ENCODE measurements around the gene HNRNPA2B1. TPM values are rescaled to one million over a fixed set of nuclear protein-coding genes. Genes with fewer than 3 reads are reported as not detected.
A peak's percentile ranks its signal among the peaks of the same experiment; 100 is the strongest.

Gene HNRNPA2B1
- total and polyA plus RNA-seq, 8 donors = 338 to 1,529 (median 1,312) TPM

GRCh38 chr7:26160896-26161295 lies 39.6 kb downstream of the HNRNPA2B1 start:
- intact Hi-C loops (cut with DNase I) = no loop called here
- TF ChIP-seq CTCF (IDR thresholded peaks at IDR 0.05) = no peak
- DNase-seq (no peak), ATAC-seq (no peak)
- Histone ChIP-seq H3K27me3 (no peaks in the 10 kb centered on the region), H3K9me3 (peaks cover 0 to 5% of the 10 kb centered on the region in 2 donors), H3K36me3 (no peaks in the 10 kb centered on the region), H3K4me1 (peaks cover 2 to 14% of the 10 kb centered on the region in 2 donors), H3K4me3 (no peak overlapping the region), H3K27ac (no peak overlapping the region)

- no peak overlapping the region for H3K27ac ChIP-seq
- TF ChIP-seq CTCF (IDR thresholded peaks at IDR 0.05) = no peak
- peaks cover 9 to 30% of the 10 kb centered on the region in 2 donors for H3K4me1 ChIP-seq
- no peaks in the 10 kb centered on the region for H3K27me3 ChIP-seq
- H3K4me3 ChIP-seq = no peak overlapping the region
- DNase-seq = no peak
- intact Hi-C loops (cut with DNase I) = no loop called here
- ATAC-seq = no peak
- no peaks in the 10 kb centered on the region for H3K36me3 ChIP-seq
- H3K9me3 ChIP-seq = peaks cover 0 to 5% of the 10 kb centered on the region in 2 donors
These were observed 41.3 kb downstream of the HNRNPA2B1 start for GRCh38 chr7:26159243-26159642.

GRCh38 chr7:26157520-26158105 lies 42.9 kb downstream of the HNRNPA2B1 start:
- intact Hi-C loops (cut with DNase I) = no loop called here
- ATAC-seq = no peak
- H3K27ac ChIP-seq = no peak overlapping the region
- peaks cover 0 to 11% of the 10 kb centered on the region in 2 donors for H3K27me3 ChIP-seq
- H3K36me3 ChIP-seq = no peaks in the 10 kb centered on the region
- DNase-seq = no peak
- TF ChIP-seq CTCF (IDR thresholded peaks at IDR 0.05) = no peak
- peaks cover 12 to 45% of the 10 kb centered on the region in 2 donors for H3K4me1 ChIP-seq
- H3K4me3 ChIP-seq = no peak overlapping the region
- H3K9me3 ChIP-seq = no peaks in the 10 kb centered on the region

- Histone ChIP-seq H3K36me3 (no peaks in the 10 kb centered on the region), H3K9me3 (no peaks in the 10 kb centered on the region), H3K4me3 (no peak overlapping the region), H3K27ac (peak overlapping the region; percentile 28 to 77), H3K27me3 (peaks cover 0 to 15% of the 10 kb centered on the region in 2 donors), H3K4me1 (peaks cover 12 to 47% of the 10 kb centered on the region in 2 donors)
- no peak for DNase-seq
- no peak for TF ChIP-seq CTCF (IDR thresholded peaks at IDR 0.05)
- intact Hi-C loops (cut with DNase I) = no loop called here
- ATAC-seq = peak; percentile 58
These were observed 43.8 kb downstream of the HNRNPA2B1 start for GRCh38 chr7:26156451-26157420.

Data from left lung (tissue), 10 donors.